ENCODE results near the gene FLYWCH1. TPM values are rescaled to one million over a fixed set of nuclear protein-coding genes. Genes with fewer than 3 reads are reported as not detected.

Gene FLYWCH1
- total and polyA plus RNA-seq, 9 of the 15 experiments (the other 6 are each of a cell fraction or from before 2014, with no cell fraction given), result 0.18 to 33.6 (median 11.3) TPM

DNA sequence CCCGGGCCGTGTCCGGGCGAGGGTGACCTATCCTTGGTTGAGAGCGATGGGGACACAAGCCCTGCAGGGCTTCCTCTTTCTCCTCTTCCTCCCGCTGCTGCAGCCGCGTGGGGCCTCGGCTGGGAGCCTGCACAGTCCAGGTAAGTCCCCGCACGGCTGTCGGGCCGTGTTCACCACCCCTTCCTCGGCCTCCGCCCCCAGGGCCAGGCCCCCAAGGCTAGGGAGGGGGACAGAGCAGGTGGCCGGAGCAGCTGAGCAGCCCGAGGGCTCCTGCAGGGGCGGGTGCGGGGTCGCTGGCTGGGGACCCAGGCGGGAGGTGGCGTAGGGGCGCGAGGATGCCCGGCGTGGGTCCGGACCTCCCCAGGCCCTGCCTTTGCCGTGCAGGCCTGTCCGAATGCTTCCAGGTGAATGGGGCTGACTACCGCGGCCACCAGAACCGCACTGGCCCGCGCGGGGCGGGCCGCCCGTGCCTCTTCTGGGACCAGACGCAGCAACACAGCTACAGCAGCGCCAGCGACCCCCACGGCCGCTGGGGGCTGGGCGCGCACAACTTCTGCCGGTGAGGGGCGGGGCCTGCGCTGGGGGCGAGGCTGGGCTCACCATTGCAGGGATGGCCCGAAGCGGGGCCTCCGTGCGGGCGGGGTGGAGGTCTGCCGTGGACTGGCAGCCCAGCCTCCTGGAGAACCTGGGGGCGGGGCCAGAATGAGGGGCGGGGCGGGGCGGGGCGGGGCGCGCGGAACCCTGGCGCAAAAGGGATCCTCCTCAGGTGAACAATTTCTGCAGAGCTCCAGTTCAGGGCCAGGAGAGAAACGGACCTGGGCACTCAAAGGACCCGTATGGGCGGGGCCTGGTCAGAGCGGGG is 53.0 kb downstream of the FLYWCH1 start:
- Histone ChIP-seq H3K4me3 (peak overlapping the region; percentile 53), H4K20me1 (replicated peaks; ENCODE audit: control insufficient read depth, insufficient read depth, low read length) (no peaks in the 10 kb centered on the region), H3K4me2 (ENCODE audit: insufficient read depth, low read length) (peak overlapping the region; percentile 71), H3K9ac (ENCODE audit: insufficient read depth in 1 of 2, low read depth in 2 of 2, low read length in 2 of 2) (peak overlapping the region; percentile 69 to 96; a peak in 3 of 4 replicates), H3K27me3 (ENCODE audit: control insufficient read depth in 2 of 2, insufficient read depth in 2 of 2, low read length in 2 of 2) (no peaks in the 10 kb centered on the region), H3K9me1 (ENCODE audit: control insufficient read depth, insufficient read depth, low read length) (no peaks in the 10 kb centered on the region), H2AFZ (ENCODE audit: low read depth, low read length) (peak overlapping the region; percentile 87), H3K4me1 (replicated peaks in 1 of 2; ENCODE audit: control insufficient read depth in 2 of 2, insufficient read depth in 2 of 2, low read length in 2 of 2) (peaks cover 8 to 86% of the 10 kb centered on the region in 2 experiments), H3K36me3 (ENCODE audit: control insufficient read depth, insufficient read depth, low read length) (peaks cover 3% of the 10 kb centered on the region; the same call in 1 of the 3 replicates), H3K27ac (ENCODE audit: extremely low read depth, low read depth, low read length) (peak overlapping the region; percentile 83; the same call in 1 of the 3 replicates), H3K9me3 (replicated peaks; ENCODE audit: control insufficient read depth, insufficient read depth, low read depth, low read length) (no peaks in the 10 kb centered on the region), H3K79me2 (ENCODE audit: control insufficient read depth, insufficient read depth, low read length) (peaks cover 4% of the 10 kb centered on the region)
- in situ Hi-C loops (cut with MboI), result no loop called here
- ChIA-PET CTCF (ENCODE audit: low intra/inter-chr PET ratio) (no interaction called here), POLR2A (interaction anchor here (0.6 to 1.6 kb wide), 9 partner anchors 7 to 212 kb away, joined by 3 to 8 read pairs (median 3); partner anchors contain the start of genes PKMYT1 and SRRM2)
- DNase-seq (ENCODE audit: extremely low read depth in 1 of 4, low spot score in 3 of 4), result peak; percentile 87 to 96 (median 90)
- under 1% methylated on average over 48 of the region's 68 CpGs for WGBS (ENCODE audit: insufficient coverage, low coverage, missing lambda C conversion rate)
- peak; percentile 71 for ATAC-seq
- FAIRE-seq, result peak; percentile 29
- intact Hi-C loops (cut with micrococcal nuclease), result loop anchor here (10.0 kb wide), 1 partner anchor 60 kb away; the partner anchor contains the start of genes HCFC1R1, THOC6 and TNFRSF12A
- BruUV-seq (replicated peaks), result TSS peak; percentile 69
- TF ChIP-seq PCBP1 (IDR thresholded peaks at IDR 0.05; ENCODE audit: low read depth, low read length, poor library complexity, severe bottlenecking) (peak; percentile 41), MNT (conservative IDR thresholded peaks at IDR 0.05) (peak in 1 of 2 experiments; percentile 47; a peak in 1 of 4 replicates), TFAM (CRISPR knock-in tag; conservative IDR thresholded peaks at IDR 0.05) (no peak), HDAC1 (IDR thresholded peaks at IDR 0.05) (peak in 1 of 2 experiments; percentile 52; a peak in 2 of 4 replicates), ZNF282 (CRISPR knock-in tag; IDR thresholded peaks at IDR 0.05) (peak; percentile 62; the same call in 1 of the 2 replicates), VEZF1 (CRISPR knock-in tag; IDR thresholded peaks at IDR 0.05) (peak; percentile 50; the same call in 1 of the 2 replicates), FOXM1 (IDR thresholded peaks at IDR 0.05; ENCODE audit: low read depth) (no peak), FOXM1 (CRISPR knock-in tag; IDR thresholded peaks at IDR 0.05; ENCODE audit: low read depth) (no peak)

All from K562 (cell line).